Mesothelial cell of epicardium (in vitro differentiated cells): ENCODE measurements around the gene CAMK2B. TPM values are rescaled to one million over a fixed set of nuclear protein-coding genes. Genes with fewer than 3 reads are reported as not detected.

Source experiments
- DNase-seq, 2 experiments: peaks; one replicate each; pipeline ENCODE4 v3.0.0; 2021; ENCODE audit warnings: low spot score in 2 of 2; ENCODE audit not compliant: unreplicated experiment in 2 of 2
- H3K27ac Mint-ChIP-seq: 2 replicates; pipeline ENCODE4 v1.8.0; 2021; ENCODE audit warnings: mixed read lengths
- H3K27me3 Mint-ChIP-seq: 2 replicates; pipeline ENCODE4 v1.8.0; 2021; ENCODE audit warnings: low read depth, mixed read lengths
- H3K36me3 Mint-ChIP-seq: 2 replicates; pipeline ENCODE4 v1.8.0; 2021; ENCODE audit warnings: mixed read lengths
- H3K4me1 Mint-ChIP-seq: 2 replicates; pipeline ENCODE4 v1.8.0; 2021; ENCODE audit warnings: mixed read lengths
- H3K4me3 Mint-ChIP-seq: 2 replicates; pipeline ENCODE4 v1.8.0; 2021; ENCODE audit warnings: mild to moderate bottlenecking, moderate library complexity, mixed read lengths
- H3K9me3 Mint-ChIP-seq: 2 replicates; pipeline ENCODE4 v1.8.0; 2021; ENCODE audit warnings: mixed read lengths
- CTCF ChIP-seq: fragments of 200-600 bp; sonication (generic); IDR thresholded peaks from one replicate; pipeline ENCODE4 v1.5.0; 2021; ENCODE audit warnings: antibody characterized with exemption; ENCODE audit not compliant: unreplicated experiment
- total RNA-seq: library from RNA; stranded (reverse); gene quantifications from 3 replicates; pipeline ENCODE4 v1.2.1, GENCODE V29; 2021

CAMK2B gene
- total RNA-seq, 1 donor from 2014 or later: 1.8 TPM

DNA sequence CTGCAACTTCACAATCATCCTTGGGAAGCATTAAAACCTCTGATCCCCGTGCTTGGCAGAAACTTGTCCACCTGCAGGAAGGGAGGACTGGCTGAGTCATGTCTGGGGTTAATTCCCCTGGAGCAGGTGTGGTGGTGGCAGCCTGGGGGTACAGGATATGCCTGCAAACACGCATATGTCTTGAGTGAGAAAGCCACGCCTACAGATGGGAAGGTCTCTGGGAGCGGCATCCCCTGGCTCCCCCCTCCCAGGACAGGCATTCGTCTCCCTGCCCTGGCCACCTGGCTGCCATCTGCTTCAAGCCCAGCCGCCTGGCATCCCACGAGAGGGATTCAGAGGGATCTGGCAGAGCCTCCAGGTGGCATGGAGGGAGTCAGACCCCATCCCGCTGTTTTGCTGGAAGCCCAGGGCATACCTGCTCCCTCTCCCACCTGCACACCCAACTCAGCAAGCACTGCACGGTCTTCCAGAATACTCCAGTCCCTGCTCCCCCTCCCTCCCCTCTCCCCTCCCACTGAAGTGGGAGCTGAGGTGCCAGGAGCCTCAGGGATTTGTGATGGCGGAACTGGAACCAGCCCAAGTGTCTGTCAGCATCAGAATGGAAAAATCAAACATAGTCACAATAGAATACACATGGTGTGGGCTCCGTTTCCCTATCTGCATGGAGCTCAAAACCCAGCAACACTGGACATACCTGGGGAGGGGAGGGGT, 61.0 kb downstream of the CAMK2B start:
- DNase-seq: no peak
- no peak for TF ChIP-seq CTCF
- Mint-ChIP-seq H3K9me3 (no peaks in the 10 kb centered on the region), H3K27ac (no peak overlapping the region), H3K4me1 (peaks cover 28% of the 10 kb centered on the region), H3K27me3 (peaks cover 34% of the 10 kb centered on the region), H3K36me3 (no peaks in the 10 kb centered on the region), H3K4me3 (no peak overlapping the region)

DNA sequence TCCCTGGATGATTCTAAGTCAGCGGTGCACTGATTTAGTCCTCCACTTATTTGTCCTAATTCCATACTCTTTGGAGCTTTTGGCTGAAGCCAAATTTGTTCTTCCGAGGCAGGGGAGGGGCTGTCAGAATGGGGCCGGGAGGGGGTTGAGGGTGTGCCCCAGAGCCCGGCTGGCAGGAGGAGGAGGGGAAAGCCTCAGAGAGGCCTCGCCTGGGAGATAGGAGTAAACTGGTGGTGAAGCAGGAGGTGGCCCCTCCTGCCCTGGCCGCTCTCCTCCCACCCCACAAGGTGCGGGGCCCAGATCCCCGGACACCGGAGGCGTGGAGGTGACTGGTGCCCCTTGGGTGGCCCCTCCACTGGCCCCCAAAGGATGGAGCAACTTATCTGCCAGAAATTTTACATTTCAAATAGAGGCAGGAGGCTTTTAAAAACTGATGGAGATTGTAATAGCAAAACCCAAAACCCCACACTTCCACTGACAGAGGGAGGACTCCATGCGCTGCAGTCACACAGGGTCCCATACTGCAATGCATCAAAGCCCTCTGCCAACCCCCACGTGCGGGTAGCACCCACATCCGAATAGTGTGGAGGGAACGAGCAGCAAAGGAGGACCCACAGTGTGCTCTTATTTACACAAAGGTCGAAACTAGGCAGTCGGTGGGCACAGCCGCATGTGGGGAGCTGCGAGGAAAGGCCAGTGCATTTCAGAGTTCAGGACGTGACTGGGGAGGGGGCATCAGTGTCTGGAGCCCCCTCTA, 61.9 kb downstream of the CAMK2B start:
- H3K27ac Mint-ChIP-seq: no peak overlapping the region
- no peak for DNase-seq
- peaks cover 34% of the 10 kb centered on the region for H3K27me3 Mint-ChIP-seq
- no peaks in the 10 kb centered on the region for H3K36me3 Mint-ChIP-seq
- no peaks in the 10 kb centered on the region for H3K9me3 Mint-ChIP-seq
- peaks cover 30% of the 10 kb centered on the region for H3K4me1 Mint-ChIP-seq
- TF ChIP-seq CTCF: no peak
- H3K4me3 Mint-ChIP-seq: no peak overlapping the region

- Mint-ChIP-seq H3K27ac (no peak overlapping the region), H3K36me3 (no peaks in the 10 kb centered on the region), H3K4me3 (no peak overlapping the region), H3K27me3 (peaks cover 23% of the 10 kb centered on the region), H3K4me1 (peaks cover 34% of the 10 kb centered on the region), H3K9me3 (no peaks in the 10 kb centered on the region)
- DNase-seq: no peak
- no peak for TF ChIP-seq CTCF
These were observed 63.4 kb downstream of the CAMK2B start for GRCh38 chr7:44262031-44262430.

DNA sequence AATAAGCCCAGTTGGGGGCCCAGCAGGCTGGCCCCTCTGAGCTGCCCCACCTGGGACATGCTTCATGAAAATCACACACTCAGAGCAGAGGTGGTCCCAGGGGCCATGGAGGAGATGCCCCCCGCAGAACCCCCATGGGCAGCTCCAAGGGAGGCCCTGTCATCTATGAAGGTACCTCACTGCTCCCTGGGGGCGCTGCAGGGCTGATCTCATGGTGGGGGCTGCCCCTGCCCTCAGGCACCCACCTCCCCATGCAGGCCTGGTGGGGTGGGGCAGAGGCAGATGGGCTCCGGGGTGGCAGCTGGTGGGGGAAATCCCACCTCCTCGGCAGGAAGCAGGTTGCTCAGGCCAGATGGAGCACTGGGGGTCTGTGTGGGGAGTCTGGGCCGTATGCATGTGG, 64.2 kb downstream of the CAMK2B start:
- no peak overlapping the region for H3K27ac Mint-ChIP-seq
- H3K36me3 Mint-ChIP-seq: no peaks in the 10 kb centered on the region
- H3K9me3 Mint-ChIP-seq: no peaks in the 10 kb centered on the region
- H3K4me3 Mint-ChIP-seq: no peak overlapping the region
- peaks cover 17% of the 10 kb centered on the region for H3K27me3 Mint-ChIP-seq
- no peak for DNase-seq
- peaks cover 34% of the 10 kb centered on the region for H3K4me1 Mint-ChIP-seq
- no peak for TF ChIP-seq CTCF

GRCh38 chr7:44259547-44260457, 65.6 kb downstream of the CAMK2B start:
- Mint-ChIP-seq H3K9me3 (peaks cover under 1% of the 10 kb centered on the region), H3K27me3 (peaks cover 3% of the 10 kb centered on the region), H3K27ac (no peak overlapping the region), H3K4me1 (peaks cover 28% of the 10 kb centered on the region), H3K36me3 (no peaks in the 10 kb centered on the region), H3K4me3 (no peak overlapping the region)
- no peak for DNase-seq
- no peak for TF ChIP-seq CTCF
